Endothelial cell (in vitro differentiated cells): Measurements from ENCODE around the gene CPTP. TPM values are rescaled to one million over a fixed set of nuclear protein-coding genes. Genes with fewer than 3 reads are reported as not detected.

Source experiments
- DNase-seq: peaks from one replicate; pipeline ENCODE4 v3.0.0; 2021; ENCODE audit warnings: low spot score
- H3K27ac Mint-ChIP-seq: one replicate; pipeline ENCODE4 v1.8.0; 2021; ENCODE audit warnings: mixed read lengths, inconsistent platforms; ENCODE audit not compliant: unreplicated experiment
- H3K27me3 Mint-ChIP-seq: one replicate; pipeline ENCODE4 v1.8.0; 2021; ENCODE audit warnings: mild to moderate bottlenecking, moderate library complexity, mixed read lengths, inconsistent platforms; ENCODE audit not compliant: unreplicated experiment
- H3K36me3 Mint-ChIP-seq: one replicate; pipeline ENCODE4 v1.8.0; 2021; ENCODE audit warnings: mild to moderate bottlenecking, low read depth, mixed read lengths, inconsistent platforms; ENCODE audit not compliant: unreplicated experiment
- H3K4me1 Mint-ChIP-seq: one replicate; pipeline ENCODE4 v1.8.0; 2021; ENCODE audit warnings: mild to moderate bottlenecking, mixed read lengths, inconsistent platforms; ENCODE audit not compliant: unreplicated experiment
- H3K4me3 Mint-ChIP-seq: one replicate; pipeline ENCODE4 v1.8.0; 2021; ENCODE audit warnings: mild to moderate bottlenecking, mixed read lengths, inconsistent platforms; ENCODE audit not compliant: unreplicated experiment
- H3K9me3 Mint-ChIP-seq: one replicate; pipeline ENCODE4 v1.8.0; 2021; ENCODE audit warnings: mixed read lengths, inconsistent platforms; ENCODE audit not compliant: unreplicated experiment
- total RNA-seq: library from RNA; stranded (reverse); fragmentation: NEBNext Ultra II Directional; extraction: Animal tissue kit (Norgen Biotek cat#: 25700); gene quantifications from one replicate; pipeline ENCODE4 v1.2.1, GENCODE V29; 2021; ENCODE audit not compliant: unreplicated experiment
- TF ChIP-seq, protein P1 (sequence below): fragments of 200-600 bp; sonication (generic); IDR thresholded peaks from one replicate; pipeline ENCODE4 v1.5.0; 2021; ENCODE audit warnings: antibody characterized with exemption; ENCODE audit not compliant: unreplicated experiment

The CPTP gene
- total RNA-seq, 1 donor from 2014 or later: 26.0 TPM

- peak; percentile 69 for DNase-seq
- H3K4me3 Mint-ChIP-seq: peak overlapping the region; percentile 73
- no peaks in the 10 kb centered on the region for H3K9me3 Mint-ChIP-seq
- H3K27ac Mint-ChIP-seq: peak overlapping the region; percentile 70
- TF ChIP-seq, protein P1, sequence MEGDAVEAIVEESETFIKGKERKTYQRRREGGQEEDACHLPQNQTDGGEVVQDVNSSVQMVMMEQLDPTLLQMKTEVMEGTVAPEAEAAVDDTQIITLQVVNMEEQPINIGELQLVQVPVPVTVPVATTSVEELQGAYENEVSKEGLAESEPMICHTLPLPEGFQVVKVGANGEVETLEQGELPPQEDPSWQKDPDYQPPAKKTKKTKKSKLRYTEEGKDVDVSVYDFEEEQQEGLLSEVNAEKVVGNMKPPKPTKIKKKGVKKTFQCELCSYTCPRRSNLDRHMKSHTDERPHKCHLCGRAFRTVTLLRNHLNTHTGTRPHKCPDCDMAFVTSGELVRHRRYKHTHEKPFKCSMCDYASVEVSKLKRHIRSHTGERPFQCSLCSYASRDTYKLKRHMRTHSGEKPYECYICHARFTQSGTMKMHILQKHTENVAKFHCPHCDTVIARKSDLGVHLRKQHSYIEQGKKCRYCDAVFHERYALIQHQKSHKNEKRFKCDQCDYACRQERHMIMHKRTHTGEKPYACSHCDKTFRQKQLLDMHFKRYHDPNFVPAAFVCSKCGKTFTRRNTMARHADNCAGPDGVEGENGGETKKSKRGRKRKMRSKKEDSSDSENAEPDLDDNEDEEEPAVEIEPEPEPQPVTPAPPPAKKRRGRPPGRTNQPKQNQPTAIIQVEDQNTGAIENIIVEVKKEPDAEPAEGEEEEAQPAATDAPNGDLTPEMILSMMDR: no peak
- peaks cover 15% of the 10 kb centered on the region for H3K4me1 Mint-ChIP-seq
- H3K27me3 Mint-ChIP-seq: peaks cover 13% of the 10 kb centered on the region
- H3K36me3 Mint-ChIP-seq: no peaks in the 10 kb centered on the region
Measured at GRCh38 chr1:1304331-1305299, 20.0 kb upstream of the CPTP start.

- no peak overlapping the region for H3K27ac Mint-ChIP-seq
Measured at GRCh38 chr1:1305300-1306069, 19.1 kb upstream of the CPTP start.

GRCh38 chr1:1306070-1306660 is 18.4 kb upstream of the CPTP start:
- Mint-ChIP-seq H3K27me3 (peaks cover 11% of the 10 kb centered on the region), H3K9me3 (no peaks in the 10 kb centered on the region), H3K27ac (no peak overlapping the region), H3K4me3 (peak overlapping the region; percentile 92), H3K36me3 (no peaks in the 10 kb centered on the region), H3K4me1 (peaks cover 15% of the 10 kb centered on the region)
- DNase-seq: no peak
- TF ChIP-seq, protein P1: no peak

More at GRCh38 chr1:1305300-1306069, 19.1 kb upstream of the CPTP start:
- peaks cover 13% of the 10 kb centered on the region for H3K27me3 Mint-ChIP-seq
- H3K4me1 Mint-ChIP-seq: peaks cover 15% of the 10 kb centered on the region
- no peaks in the 10 kb centered on the region for H3K9me3 Mint-ChIP-seq
- DNase-seq: no peak
- TF ChIP-seq, protein P1: no peak
- H3K4me3 Mint-ChIP-seq: peak overlapping the region; percentile 92
- no peaks in the 10 kb centered on the region for H3K36me3 Mint-ChIP-seq

DNA sequence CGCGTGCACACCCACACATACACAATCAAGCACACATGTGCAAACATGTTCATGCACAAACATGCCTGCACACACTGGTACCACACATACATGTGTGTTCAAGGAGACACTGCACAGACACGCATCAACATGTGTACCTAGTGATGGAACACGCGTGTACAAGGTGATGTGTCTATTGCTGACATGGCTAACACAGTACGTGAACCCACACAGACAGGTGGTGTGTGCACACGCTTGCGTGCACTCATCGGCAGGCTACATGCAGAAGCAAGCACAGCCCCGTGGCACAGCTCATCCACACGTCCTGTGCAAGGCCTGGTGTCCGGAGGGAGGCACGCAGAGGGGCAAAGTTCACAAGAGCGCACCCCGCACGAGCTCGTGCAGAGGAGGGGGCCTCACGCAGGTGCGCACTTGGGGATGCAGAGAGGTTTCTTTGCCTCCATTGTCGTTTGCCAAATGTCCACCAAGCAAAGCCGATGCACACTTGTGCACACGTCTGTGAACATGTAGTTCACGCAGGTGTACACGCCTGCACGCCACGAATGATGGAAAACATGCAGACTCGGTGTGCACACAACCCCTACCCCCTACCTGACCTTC is 17.8 kb upstream of the CPTP start:
- H3K4me3 Mint-ChIP-seq: peak overlapping the region; percentile 92
- peaks cover 9% of the 10 kb centered on the region for H3K27me3 Mint-ChIP-seq
- H3K4me1 Mint-ChIP-seq: peaks cover 15% of the 10 kb centered on the region
- no peak for DNase-seq
- no peaks in the 10 kb centered on the region for H3K9me3 Mint-ChIP-seq
- H3K36me3 Mint-ChIP-seq: no peaks in the 10 kb centered on the region
- no peak overlapping the region for H3K27ac Mint-ChIP-seq
- TF ChIP-seq, protein P1: no peak
